Right atrium auricular region (tissue), 2 donors: ENCODE data around the gene DAB1. TPM values are rescaled to one million over a fixed set of nuclear protein-coding genes. Genes with fewer than 3 reads are reported as not detected.
A peak's percentile ranks its signal among the peaks of the same experiment; 100 is the strongest.

Experiments used
- DNase-seq: peaks from one replicate; pipeline ENCODE4 v3.0.0-alpha.2; 2019; ENCODE audit warnings: low spot score
- H3K27ac ChIP-seq, 2 donors: fragments of 200-600 bp; sonication (generic); 1 replicate in 1 of 2; 2 replicates in 1 of 2; pipeline ENCODE4 v1.5.1; 2016 to 2019
- H3K27me3 ChIP-seq, 2 donors: fragments of 200-600 bp; sonication (generic); one replicate each; pipeline versions ENCODE4 v1.5.1 to v1.6.0; 2017 to 2019
- H3K36me3 ChIP-seq: fragments of 200-600 bp; sonication (generic); one replicate; pipeline ENCODE4 v1.5.1; 2016
- H3K4me1 ChIP-seq, 2 donors: fragments of 200-600 bp; sonication (generic); one replicate each; pipeline versions ENCODE4 v1.5.1 to v1.6.0; 2017 to 2019
- H3K4me3 ChIP-seq, 2 donors: fragments of 200-600 bp; sonication (generic); 1 replicate in 1 of 2; 2 replicates in 1 of 2; pipeline ENCODE4 v1.5.1; 2017 to 2019; ENCODE audit warnings: mild to moderate bottlenecking in 1 of 2, moderate library complexity in 1 of 2
- H3K9me3 ChIP-seq, 2 donors: fragments of 200-600 bp; sonication (generic); one replicate each; pipeline ENCODE4 v1.5.1; 2019
- CTCF ChIP-seq, 2 donors: fragments of 200-600 bp; sonication (generic); IDR thresholded peaks; one replicate each; pipeline ENCODE4 v1.5.1; 2019; ENCODE audit warnings: antibody characterized with exemption in 2 of 2
- total RNA-seq, 2 donors: library from RNA; depleted of rRNA; stranded (reverse); fragments of >200 nt; gene quantifications; one replicate each; pipeline ENCODE4 v1.1.0, GENCODE V29; 2016

The DAB1 gene
- total RNA-seq = 1 to 10 TPM in 1 of 2 donors, under 1 TPM in 1; 0.19 to 3.3 TPM

DNA sequence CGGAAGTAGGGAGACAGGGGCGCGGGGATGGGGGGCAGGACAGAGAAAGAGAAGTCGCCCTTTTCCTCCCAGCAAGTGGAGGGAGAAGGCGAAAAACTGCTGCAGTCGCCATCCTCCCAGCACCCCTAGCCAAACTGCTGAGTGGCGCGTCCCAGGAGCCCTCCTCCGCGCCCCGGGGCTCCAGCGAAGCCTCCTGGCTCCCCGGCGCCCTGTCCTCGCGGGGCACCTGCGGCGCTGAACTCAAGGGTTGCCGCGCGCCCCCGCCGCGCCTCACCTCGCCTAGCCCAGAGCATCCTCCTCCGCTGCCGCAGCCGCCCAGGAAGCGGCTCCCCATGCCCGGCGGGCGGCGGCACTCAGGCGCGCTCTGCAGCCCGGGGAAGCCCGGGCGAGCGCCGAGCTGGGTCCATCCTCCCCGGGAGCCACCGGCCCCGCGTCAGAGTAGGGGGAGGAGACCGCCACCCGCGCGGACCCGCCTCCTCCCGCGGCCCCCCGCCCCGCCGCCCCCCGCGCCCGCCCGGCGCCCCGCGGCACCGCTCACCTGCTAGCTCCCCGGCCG is at the start of gene DAB1:
TSS of gene DAB1 (minus strand) at position 405 of the 556 bp plus-strand sequence. CDS start 133,030 bp downstream, outside the sequence.
- Histone ChIP-seq H3K36me3 (no peaks in the 10 kb centered on the region), H3K4me3 (peak within 1 kb of the TSS; percentile 47), H3K27me3 (peaks cover 2 to 10% of the 10 kb centered on the region in 2 donors), H3K9me3 (no peaks in the 10 kb centered on the region), H3K4me1 (peaks cover 0 to 28% of the 10 kb centered on the region in 2 donors), H3K27ac (no peak within 1 kb of the TSS)
- TF ChIP-seq CTCF (IDR thresholded peaks at IDR 0.05) = no peak
- no peak for DNase-seq

DNA sequence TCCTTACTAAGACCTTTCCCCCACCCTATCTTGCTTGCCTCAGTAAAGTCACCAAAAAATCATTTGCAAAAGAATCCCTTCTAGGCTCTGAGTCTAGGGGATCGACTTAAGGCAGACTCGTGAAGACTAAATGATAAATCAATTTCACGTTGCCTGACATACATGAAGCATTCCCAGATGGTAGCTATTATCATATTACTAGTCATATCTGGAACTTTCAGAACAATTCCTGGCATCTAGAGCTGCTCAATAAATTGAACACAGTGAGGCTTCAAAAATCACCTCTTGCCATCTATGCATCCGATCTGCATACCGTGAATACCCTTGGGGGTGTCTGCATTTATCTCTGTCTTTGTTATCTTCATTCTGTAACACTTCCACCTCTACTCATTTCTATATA is 49.6 kb upstream of the DAB1 start:
- no peaks in the 10 kb centered on the region for H3K27me3 ChIP-seq

DNA sequence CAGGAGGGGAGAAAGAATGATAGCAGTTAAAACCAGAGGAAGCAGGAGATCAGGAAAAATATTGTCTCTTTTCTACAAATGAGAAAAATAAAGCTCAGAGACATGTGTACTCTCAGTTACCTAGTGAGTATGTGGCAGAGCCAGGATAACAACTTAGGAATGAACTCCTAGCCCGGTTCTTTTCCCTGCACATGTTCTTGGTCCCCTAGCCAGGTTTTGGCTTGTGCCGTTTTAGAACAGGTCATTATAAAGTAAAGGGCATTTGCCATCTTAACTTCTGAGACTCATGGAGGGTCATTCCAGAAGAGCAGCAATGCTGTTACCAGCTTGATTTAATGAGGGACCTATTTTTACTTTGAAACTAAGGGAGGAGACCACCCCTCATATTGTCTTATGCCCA is 48.1 kb upstream of the DAB1 start:
- no peak overlapping the region for H3K27ac ChIP-seq
- no peaks in the 10 kb centered on the region for H3K27me3 ChIP-seq
- H3K36me3 ChIP-seq = no peaks in the 10 kb centered on the region
- no peaks in the 10 kb centered on the region for H3K9me3 ChIP-seq
- no peak overlapping the region for H3K4me3 ChIP-seq
- peaks cover 0 to 6% of the 10 kb centered on the region in 2 donors for H3K4me1 ChIP-seq
- no peak for DNase-seq
- TF ChIP-seq CTCF (IDR thresholded peaks at IDR 0.05) = no peak

More for the DNA sequence above, 49.6 kb upstream of the DAB1 start:
- no peak overlapping the region for H3K27ac ChIP-seq
- no peak for TF ChIP-seq CTCF (IDR thresholded peaks at IDR 0.05)
- H3K36me3 ChIP-seq = no peaks in the 10 kb centered on the region
- H3K9me3 ChIP-seq = no peaks in the 10 kb centered on the region
- no peak for DNase-seq
- no peaks in the 10 kb centered on the region for H3K4me1 ChIP-seq
- H3K4me3 ChIP-seq = no peak overlapping the region

DNA sequence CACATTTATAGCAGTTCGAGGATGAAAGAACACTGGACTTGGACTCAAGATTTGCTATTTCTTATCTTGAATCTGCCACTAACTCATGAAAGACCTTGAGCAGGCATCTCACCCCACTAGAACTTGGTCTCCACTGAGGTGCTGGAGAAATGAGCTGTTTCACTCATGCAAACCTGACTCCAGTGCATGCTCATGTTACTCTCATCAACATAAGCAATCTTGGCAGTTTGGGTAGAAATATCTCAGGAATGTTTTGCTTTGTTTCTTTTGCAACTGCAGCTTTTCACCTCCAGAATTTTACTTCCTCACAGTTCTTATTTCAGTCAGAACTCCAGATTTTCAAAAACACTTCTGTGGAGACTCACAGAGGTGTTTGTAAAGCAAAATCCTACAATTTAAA is 46.2 kb upstream of the DAB1 start:
- DNase-seq = no peak
- no peak overlapping the region for H3K4me3 ChIP-seq
- peaks cover 0 to 6% of the 10 kb centered on the region in 2 donors for H3K4me1 ChIP-seq
- TF ChIP-seq CTCF (IDR thresholded peaks at IDR 0.05) = no peak
- no peaks in the 10 kb centered on the region for H3K36me3 ChIP-seq
- H3K27me3 ChIP-seq = no peaks in the 10 kb centered on the region
- H3K27ac ChIP-seq = no peak overlapping the region
- no peaks in the 10 kb centered on the region for H3K9me3 ChIP-seq

DNA sequence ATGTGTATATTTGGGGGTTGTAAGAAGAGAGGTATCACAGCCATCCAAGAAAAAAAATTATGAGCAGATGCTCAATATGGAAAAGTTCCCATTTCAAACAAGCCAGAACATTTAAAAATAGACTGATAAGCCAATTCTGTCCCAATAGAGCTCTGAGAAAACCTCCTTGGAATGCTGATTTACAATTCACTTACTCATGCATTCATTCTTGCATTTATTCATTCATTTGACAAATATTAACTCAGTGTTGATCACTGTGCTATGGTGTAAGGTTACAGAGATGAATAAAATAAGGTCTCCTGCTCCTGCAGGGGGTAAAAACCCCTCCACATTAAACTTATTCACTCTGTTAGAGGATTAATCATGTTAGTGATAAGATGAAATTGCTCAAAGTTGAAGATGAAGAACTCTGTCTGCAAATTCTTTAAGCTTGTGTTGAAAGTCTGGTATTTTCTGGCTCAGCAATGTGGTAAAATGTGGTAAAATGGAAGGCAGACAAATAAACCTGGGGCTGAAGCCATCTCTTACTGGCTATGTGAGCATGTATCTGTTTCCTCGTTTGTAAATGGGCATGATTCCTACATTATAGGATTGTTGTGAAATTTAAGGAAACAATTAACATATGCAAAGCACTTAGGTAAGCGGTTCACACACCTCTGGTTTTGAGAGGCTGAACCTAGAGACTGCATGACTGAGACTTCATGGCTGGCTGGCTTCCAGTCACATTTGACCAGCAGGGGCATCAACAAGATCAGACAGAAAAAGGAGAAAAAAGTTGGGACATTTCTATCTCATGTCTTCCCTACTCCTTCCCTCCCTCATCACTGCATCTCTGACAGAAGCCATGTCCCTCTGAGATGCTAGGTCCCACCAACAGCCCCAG is 45.0 kb upstream of the DAB1 start:
- Histone ChIP-seq H3K9me3 (no peaks in the 10 kb centered on the region), H3K4me1 (peaks cover 0 to 6% of the 10 kb centered on the region in 2 donors), H3K27ac (no peak overlapping the region), H3K4me3 (no peak overlapping the region), H3K27me3 (no peaks in the 10 kb centered on the region), H3K36me3 (no peaks in the 10 kb centered on the region)
- no peak for DNase-seq
- TF ChIP-seq CTCF (IDR thresholded peaks at IDR 0.05) = no peak
